Dedifferentiated amniotic fluid mesenchymal stem cell (primary cell): ENCODE results near the gene PLXNA4.
A peak's percentile ranks its signal among the peaks of the same experiment; 100 is the strongest.
"Not testable (repeated sequence)": the region's sequence is repeated elsewhere in the genome, so short reads cannot be mapped to it uniquely, and the experiment has no call there.

ENCODE experiments used
- DNase-seq: peaks from one replicate; pipeline ENCODE4 v3.0.0-alpha.2; 2016; ENCODE audit errors: extremely low spot score

Gene PLXNA4

DNA sequence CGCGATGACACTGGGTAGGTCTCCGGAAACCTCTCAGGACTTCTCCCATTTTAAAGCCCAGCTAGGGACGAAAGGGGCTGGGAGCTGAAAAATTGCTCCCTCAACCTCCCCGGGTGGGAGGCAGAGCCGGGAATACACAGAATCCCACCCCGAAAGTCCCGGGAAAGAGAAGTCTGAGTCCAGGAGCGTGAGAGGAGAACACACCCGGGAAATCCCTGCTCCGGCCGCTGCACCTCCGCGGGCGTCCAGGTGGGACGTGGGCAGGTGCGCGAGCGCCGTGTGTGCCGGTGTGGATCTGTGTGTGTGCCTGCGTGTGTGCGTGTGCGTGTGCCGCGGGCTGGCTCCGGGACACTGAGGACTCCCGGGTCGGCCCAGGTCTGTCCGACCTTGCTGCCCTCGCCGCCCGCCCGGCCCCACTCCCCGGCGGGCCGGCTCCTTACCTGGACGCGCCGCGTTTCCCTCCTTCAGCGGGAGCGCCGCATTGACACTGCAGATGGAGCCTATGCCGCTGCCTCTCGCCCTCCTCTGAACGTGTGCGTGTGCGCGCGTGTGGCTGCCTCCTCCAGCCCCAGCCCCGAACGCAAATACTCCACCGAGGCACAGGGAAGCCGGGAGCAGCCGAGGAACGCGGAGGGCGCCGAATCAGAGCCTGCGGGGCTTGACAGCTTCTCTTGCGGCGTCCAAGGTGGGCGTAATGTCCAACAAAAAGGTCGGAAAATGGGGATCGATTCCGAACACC is at the start of gene PLXNA4:
Gene PLXNA4 (minus strand): TSS at position 489 of the 739 bp plus-strand sequence. CDS start 67,777 bp downstream, outside the sequence.
- no peak for DNase-seq

DNA sequence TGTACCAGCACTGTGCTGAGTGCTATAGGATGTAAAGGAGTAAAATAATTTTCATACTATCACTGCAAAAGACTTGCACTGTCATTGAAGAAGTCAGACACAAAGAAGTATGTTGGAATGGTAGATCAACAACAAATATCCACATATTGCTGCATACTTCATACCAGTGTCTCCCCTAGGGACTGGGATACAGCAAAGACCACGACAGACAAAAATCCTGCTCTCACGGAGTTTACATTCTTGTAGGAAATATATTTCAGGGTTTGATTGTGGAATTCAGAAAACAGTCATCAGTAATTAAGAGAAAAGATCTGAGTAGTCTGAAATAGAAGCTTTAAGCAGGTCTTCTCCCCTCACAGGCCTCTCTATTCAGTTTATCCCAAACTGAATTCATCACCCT is 49.4 kb upstream of the PLXNA4 start:
- DNase-seq = no peak

DNA sequence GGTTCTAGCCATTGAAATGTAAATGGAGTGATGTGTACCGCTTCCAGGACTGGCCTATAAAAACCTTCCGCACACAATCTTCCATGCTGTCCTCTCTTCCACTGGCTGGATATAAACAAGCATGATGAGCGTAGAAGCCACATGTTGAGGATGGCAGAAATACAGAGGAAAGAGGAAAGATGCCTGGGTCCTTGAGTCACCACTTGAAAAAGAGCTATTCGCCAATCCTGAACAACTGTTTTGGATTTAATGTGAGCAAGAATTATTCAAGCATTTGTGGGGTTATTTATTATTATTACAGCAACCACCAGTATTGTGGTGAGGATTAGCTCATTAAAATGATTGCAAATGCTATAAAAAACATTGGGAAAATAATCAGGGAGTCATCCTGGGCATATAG is 45.8 kb upstream of the PLXNA4 start:
- DNase-seq = no peak

DNA sequence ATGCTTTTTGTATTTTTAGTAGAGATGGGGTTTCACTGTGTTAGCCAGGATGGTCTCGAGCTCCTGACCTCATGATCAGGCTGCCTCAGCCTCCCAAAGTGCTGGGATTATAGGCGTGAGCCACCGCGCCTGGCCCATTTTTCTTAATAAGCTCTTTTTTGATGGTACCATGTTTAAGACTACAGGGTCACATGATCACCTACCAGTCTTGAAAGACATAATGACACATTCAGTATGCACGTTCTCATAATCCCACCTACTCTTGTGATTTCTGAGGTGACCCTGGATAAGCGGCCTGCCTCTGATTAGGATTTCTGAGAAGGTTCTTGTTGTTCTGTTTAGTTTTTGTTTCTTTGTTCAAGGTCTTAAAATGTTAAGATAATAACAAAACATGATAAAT is 43.7 kb upstream of the PLXNA4 start:
- no peak for DNase-seq

GRCh38 chr7:132618956-132619305 is 42.7 kb upstream of the PLXNA4 start:
- DNase-seq = peak; percentile 29

- no peak for DNase-seq
Observed at GRCh38 chr7:132618271-132618955, 42.1 kb upstream of the PLXNA4 start.

DNA sequence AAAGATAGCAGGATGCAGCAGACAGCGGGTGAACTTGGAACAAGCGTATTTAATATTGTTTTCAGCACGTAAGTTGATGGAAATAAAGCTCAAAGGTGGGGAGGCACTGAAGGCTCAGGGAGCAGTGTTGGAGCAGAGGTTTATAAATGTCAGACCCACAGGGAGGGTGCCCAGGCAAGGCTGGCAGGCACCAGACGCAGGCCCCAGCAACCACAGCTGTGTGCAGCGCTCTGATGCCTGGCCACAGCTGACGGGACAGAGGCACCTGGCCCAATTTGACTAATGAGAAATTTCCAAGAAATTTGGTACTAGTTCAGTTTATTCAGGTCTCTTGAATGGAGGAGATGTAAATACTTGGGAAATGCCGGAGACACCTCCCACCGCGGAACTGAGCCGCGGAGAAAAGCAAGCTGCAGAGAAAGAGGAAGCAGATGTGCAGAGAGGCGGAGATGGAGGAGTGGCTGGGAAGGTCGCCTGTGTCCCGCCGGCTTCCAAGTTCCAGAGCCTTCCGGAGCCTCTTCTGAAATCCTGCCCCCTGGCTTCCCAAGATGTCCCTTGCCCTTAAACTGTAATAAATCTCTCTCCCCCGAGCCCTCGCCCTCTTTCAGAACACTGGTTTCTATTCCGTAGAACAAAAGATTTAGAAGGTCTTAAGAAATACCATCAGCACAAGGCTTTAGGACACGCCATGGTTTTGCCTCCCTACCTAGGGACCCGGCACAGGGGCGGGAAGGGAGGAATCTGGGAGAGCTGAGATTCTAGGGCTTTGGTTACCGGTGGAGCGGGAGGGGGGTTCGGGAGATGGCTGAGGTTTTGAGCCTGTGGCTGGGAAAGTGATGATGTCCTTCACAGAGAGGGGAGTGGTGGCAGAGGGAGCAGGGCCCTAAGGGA is 38.4 kb upstream of the PLXNA4 start:
- no peak for DNase-seq

DNA sequence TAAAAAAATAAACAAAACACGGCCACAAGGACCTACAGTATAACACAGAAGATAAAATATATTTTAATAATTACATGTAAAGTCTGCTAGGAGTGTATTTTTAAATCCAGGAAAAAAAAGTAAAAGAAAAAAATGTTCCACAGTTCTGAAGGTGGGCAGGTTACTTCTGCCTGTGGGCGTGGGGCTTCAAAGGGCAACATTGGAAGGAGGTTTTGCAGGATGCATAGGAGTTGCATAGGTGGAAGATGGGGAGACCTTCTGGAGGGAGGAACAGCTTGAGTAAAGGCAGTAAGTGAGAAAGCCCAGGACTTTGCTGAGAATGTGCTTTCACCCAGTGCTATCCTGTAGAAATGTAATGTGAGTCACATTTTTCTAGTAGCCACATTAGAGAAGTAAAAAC is 37.5 kb upstream of the PLXNA4 start:
- DNase-seq = no peak

DNA sequence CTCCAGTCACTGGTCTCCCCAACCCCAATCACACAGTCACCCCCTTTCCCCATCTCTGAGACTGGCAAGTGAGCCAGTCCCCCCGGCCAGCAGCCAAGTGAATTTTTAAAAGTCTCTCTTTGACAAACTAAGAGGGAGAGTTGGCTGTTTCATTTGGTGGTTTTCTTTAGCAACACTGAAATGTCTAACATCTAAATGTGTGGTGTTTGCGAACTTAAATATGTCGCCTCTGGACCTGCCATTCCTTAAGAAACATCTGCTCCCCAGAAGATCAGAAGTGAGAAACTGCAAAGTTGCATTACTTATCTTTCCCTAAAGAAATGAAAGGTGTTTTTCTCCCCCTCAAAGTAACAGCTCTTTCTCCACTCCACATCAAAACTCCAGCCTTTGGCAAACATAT is 34.7 kb upstream of the PLXNA4 start:
- no peak for DNase-seq

DNA sequence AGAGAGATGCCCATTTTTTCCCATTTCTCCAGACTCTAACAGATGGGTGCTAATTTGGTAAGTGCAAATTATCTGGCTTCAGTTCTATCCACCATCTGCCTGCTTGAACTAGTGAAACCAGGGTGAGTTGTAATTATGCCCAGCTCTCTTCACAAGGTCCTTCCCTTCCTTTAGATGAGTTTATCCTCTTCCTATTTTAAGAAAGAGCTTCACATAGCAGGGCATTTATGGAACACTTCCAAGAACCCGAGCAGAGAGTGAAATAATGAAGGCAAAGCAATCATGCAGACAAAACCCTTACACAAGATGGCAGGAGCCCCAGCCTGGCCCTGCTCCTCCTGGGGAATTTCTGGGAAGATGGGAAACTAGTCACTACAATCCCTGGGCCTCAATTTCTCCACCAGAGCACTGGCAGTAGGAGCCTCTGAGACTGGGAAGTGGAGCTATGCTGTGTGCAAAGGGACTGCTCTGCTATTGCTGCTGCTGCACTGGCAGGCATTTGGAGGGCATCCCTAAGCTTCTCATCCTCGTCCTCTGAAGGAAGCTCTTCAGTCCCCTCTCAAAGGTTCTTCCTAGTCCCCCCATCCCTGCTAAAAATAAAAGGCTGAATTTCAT is 33.7 kb upstream of the PLXNA4 start:
- no peak for DNase-seq

- no peak for DNase-seq
Observed at GRCh38 chr7:132609222-132609621, 33.0 kb upstream of the PLXNA4 start.

GRCh38 chr7:132608523-132608922 is 32.3 kb upstream of the PLXNA4 start:
- no peak for DNase-seq

GRCh38 chr7:132607656-132608055 is 31.4 kb upstream of the PLXNA4 start:
- no peak for DNase-seq

DNA sequence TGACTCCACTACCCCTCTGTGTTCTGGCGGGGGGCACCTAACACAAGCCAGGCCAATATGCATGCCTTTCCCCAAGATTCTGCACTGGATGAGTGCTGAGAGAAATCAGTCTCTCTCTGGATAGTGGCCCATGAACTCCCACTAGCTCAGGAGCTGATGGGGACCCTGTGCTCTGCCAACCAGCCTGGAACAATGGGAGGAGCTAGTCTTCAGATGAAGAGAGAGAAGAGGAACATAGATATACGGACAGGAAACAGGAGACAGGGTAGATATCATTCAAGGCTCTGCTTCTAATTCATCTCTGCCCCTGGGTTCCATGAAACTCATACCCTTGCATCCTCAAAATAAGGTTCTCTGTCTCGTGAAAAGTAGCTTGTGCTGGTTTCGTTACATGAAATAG is 27.9 kb upstream of the PLXNA4 start:
- DNase-seq = no peak

GRCh38 chr7:132603220-132603833 is 27.1 kb upstream of the PLXNA4 start:
- no peak for DNase-seq

- no peak for DNase-seq
Observed at GRCh38 chr7:132601783-132602182, 25.5 kb upstream of the PLXNA4 start.

DNA sequence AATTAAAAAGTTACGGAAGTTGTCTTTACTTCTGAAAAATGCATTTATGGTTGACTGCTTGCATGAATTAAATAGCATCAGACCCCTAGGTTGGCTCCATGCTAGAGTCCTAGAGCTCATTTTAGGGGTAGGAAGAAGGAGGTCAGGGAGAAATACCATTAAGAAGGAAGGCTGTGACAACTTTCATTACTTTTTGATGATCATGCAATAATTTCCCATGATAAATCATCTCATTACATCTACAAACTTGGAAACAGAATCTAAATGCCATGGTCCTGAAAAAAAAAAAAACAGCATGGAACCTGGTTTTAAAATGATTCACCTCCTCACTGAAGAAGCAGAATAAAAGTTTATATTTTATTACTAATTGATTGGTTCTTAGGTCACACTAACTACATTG is 20.3 kb upstream of the PLXNA4 start:
- no peak for DNase-seq

DNA sequence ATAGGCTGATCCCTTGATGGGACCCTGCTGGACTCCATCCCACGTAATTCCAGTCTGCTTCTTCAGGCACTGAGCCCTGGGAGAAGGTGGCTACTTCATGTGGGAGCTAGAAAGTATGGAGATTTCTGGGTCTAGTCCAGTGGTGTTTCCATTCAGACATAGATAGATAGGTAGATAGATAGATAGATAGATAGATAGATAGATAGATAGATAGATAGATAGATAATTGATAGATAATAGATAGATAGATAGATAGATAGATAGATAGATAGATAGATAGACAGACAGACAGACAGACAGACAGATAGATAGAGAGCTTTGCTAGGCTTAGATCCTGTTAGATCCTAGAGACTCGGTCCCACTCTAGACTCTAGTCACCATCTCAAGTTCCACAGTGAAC is 18.5 kb upstream of the PLXNA4 start:
- DNase-seq = not testable (repeated sequence)

DNA sequence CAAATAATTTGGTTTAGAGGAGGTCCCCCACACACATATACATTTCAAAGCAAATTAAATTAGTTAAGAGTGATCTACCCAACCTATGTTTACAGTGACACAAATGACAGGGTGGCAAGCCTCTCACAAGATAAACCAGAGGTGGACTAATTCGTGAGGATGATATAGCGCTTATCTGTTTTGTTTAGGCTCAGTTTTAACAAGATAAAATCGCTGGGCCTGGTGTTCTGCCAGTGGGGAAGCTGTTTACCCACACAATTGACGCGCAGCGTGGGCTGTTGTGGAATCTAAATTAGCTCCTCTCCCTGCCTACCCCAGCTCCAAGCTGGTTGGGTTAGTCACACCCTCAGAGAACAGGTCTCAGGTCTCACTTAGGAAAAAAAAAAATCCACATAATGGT is 16.7 kb upstream of the PLXNA4 start:
- no peak for DNase-seq

DNA sequence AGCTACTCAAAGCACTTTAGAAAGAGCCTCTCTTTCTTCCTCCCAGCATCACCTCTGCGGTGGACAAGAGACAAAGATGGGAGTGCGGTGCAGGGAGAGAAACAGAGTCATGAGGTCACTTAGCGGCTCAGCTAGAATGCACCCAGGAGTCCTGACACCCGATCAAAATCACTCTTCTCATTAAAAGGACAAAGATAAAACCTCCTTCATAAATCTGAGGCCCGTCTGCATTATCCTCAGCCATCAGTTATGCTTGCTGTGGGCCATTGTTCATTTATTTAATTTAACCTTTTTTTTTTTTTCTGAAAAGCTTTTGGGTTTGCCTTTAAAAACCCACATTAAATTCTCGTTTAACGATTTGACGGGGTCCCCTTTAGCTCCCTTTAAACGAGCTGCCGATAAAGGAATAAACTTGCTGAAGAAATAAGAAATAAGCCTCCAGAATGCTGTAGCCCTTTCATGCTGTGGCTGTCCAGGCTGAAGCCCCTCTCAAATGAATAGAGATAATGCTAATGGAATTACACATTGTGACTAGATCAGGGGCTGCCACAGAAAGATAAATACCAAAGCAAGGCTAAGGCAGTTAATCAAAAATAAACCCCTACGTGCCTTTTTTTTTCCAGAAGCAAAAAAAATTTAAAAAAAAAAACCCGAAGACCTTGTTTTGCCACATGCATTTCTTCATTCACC is 16.1 kb upstream of the PLXNA4 start:
- DNase-seq = no peak

DNA sequence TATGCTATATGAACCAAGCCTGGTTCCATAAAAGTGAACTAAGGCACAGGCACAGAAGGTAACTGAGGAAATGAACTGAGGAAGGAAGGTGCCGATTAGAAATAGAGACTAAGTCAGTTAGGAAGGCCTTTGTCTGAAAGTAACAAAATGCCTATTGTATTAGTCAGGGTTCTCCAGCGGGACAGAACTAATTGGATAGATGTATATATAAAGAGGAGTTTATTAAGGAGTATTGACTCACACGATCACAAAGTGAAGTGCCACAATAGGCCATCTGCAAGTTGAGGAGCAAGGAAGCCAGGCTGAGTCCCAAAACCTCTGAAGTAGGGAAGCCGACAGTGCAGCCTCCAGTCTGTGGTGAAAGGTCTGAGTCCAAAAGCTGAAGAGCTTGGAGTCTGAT is 13.9 kb upstream of the PLXNA4 start:
- DNase-seq = no peak
